GM21526 (cell line): ENCODE results near the gene ENPP3.

Experiments used
- ATAC-seq: cut with Tn5 transposase; IDR thresholded peaks from one replicate; pipeline ENCODE4 v1.9.1; 2021; ENCODE audit warnings: moderate library complexity; ENCODE audit not compliant: unreplicated experiment, low FRiP score

ENPP3 gene

DNA sequence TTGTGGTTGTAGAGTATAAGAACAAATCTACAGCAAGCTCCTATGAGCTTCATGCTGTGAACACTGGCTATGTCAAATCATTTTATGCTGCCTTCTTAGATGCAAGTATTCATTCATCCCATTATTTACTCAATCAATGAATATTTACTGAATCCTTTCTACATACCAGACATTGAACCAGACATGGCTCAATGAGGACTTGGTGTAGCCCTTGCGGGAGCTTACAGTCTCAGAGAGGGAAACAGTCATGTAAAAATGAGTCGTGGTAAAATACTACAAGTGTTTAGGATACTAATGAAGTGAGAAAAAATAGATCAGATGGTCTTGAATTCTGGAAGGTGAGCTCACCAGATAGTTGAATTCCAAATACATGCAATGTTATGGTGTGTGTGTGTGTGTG, 125.9 kb downstream of the ENPP3 start:
- no peak for ATAC-seq

DNA sequence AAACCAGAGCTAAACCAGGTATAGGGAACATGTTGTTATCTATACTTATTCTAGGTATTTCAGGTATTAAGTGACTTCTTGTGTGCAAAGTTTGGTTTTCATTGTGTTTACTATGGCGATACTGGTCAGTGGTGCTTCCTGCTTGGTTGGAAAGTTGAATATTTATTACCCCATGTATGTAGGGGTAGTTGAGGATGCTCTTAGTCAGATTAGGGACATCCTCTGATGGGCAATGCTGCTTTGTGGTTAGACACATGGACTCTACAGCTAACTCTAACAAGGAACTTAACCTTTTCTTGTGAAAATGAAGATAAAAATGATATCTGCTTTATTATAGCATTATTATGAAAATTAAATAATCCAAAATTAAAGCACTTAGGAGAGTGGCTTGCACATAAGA, 126.6 kb downstream of the ENPP3 start:
- no peak for ATAC-seq

DNA sequence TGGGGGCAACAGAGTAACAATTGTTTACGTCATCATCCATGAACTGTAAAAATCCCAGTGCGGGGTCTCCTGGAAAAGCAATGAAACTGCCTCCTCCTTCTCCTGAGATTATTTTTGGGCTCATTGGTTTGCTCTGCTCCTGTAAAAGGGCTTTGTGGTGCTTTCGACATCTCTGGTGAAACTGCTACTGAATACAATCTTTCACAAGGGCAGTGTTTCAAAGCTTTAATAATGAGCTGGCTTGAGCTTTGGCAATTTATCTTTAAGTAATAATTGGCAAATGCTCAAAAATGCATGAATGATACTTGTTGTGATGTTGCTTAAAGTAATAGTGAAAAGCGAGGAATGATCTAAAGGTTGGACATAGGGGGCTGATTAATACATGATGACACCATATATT, 127.2 kb downstream of the ENPP3 start:
- no peak for ATAC-seq

DNA sequence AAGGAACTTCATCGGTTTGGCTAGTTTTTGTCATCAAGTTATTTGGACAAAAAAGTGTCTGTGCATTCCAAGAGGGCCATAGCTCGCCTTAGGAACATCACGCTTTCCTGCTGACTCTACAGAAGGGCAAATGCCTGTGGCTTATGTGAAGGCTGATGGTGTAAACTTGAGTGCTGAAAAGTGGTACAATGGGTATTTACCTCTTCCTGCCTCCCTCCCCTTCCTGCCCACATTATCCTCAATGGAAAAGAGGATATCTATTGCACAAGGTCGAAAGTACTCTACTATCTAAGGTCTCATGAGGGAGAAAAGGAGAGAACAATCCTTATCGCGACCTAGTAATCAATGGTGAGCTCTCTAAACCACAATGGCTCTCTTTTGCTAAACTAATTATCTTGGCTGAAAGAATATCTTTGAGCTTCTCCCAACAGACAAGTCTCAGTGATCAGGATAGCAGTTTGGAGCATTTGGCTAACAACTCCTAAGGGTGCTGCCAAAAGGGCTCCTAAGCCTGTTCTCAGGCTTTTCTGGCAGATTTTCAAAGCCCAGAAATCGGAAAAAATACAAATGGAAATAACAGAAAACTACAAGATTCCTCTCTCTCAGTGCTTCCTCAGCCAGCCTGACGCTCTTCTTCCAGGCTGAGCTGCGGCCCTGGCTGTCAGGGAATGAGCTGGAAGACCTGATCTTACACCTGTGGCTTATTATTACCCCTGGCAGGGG, 128.1 kb downstream of the ENPP3 start:
- ATAC-seq, result no peak

DNA sequence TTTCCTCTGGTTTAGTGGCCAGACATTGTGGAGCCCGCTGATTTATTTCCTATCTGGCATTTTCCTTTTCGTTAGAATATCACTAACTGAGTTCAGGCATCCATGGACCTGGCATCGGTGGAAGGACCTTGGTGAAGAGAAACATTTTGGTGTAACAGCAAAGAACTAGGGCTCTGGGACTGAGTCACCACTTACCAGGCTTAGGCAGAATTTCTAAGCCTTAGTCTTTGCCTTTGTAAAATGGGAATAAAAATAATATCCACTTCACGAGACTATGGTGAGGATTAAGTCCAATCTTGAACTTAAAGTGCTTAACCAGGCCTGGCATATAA, 128.7 kb downstream of the ENPP3 start:
- ATAC-seq, result no peak

GRCh38 chr6:131766631-131767030, 129.5 kb downstream of the ENPP3 start:
- ATAC-seq, result no peak

DNA sequence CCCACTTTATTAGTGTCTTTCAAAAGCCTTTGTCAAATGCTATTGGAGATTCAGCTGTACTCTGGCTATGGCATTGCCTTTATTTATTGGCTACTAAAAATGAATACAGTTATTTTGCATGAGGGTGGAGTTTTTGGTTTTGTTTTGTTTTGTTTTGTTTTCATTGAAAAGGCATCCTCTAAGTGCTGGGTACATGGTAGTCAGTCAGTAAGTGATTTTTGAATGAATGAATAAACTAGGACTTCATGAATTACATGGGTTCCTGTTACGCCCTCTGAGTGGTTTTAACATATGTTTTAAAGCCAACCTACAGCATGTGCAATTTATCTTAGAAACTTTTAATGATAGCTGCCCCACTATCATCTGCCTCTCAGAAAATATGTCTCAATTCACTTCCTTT, 131.9 kb downstream of the ENPP3 start:
- no peak for ATAC-seq

DNA sequence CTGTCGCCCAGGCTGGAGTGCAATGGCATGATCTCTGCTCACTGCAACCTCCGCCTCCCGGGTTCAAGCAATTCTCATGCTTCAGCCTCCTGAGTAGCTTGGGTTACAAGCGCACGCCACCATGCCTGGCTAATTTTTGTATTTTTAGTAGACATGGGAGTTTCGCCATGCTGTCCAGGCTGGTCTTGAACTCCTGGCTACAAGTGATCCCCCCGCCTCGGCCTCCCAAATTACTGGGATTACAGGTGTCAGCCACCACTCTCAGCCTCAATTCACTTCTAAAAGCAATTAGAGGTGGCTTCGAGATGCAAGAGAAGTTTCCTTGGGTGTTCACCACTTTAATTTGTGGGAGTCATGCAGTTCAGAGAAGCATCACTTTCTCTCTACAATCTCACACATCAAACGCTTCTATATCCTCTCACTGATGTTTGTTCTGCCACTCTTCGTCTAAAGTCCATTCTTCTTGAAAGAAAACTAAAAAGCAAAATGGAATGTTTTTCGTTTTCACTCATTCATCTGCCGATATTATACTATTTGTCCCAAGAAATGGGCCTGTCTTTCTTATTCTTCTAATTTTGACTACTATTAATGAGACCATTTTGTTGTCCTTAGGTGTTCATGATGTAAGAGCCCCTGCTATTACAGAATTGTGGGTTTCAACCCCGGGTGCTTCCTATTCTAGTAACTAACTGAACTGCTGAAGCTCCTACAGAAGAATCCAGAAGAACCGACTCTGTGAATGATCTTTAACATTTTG, 132.5 kb downstream of the ENPP3 start:
- no peak for ATAC-seq

GRCh38 chr6:131770776-131771175, 133.7 kb downstream of the ENPP3 start:
- no peak for ATAC-seq

DNA sequence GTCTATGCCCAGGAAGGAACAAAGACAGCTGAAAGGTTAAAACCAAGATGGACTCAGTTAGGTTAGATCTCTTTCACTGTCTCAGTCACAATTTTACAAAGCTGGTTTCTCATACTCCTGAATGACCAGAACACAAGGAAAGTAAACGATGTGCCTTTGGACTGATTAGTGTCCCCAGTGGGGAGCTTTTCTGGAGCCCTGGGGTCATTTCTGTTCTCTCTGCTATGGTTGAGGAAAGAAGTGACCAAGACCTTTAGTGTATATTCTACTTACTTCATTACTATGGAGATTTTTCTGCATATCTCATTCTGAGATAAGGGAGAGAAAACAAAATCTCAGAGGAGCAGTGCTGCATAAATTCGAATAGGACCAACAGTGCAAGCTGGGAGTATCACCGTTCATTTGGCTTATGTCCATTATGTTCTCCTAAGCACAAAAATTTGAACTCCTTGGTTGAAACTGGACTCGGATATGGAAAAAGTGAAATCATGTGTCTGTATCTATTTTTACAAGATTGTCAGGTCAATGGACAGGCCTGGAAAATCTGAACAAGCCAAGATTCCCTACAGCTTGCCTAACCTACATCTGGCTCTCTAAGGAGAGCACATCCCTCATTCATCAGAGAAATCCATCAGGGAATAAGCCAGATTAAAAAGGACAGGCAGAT, 136.3 kb downstream of the ENPP3 start:
- no peak for ATAC-seq

DNA sequence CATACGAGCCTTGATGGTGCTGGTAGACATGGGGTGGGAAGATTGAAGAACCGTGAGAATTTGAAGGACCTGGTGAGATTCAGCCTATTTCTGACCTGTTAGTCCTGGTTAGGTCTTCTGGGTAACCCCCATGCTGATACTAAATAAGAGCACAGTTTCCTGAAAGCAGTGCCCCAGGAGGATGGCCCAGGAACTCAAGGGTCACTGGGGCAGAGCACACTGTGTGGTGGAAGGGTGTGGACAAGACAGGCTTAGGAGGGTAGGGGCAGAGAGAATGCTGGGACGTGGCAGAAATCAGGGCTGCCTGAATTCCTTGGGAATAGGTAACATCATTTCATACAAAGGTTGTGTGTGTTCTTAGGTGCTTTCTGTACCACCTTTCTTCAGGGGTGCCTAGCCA, 138.8 kb downstream of the ENPP3 start:
- ATAC-seq, result no peak

- ATAC-seq, result no peak
These were observed 139.9 kb downstream of the ENPP3 start for GRCh38 chr6:131776985-131777384.

DNA sequence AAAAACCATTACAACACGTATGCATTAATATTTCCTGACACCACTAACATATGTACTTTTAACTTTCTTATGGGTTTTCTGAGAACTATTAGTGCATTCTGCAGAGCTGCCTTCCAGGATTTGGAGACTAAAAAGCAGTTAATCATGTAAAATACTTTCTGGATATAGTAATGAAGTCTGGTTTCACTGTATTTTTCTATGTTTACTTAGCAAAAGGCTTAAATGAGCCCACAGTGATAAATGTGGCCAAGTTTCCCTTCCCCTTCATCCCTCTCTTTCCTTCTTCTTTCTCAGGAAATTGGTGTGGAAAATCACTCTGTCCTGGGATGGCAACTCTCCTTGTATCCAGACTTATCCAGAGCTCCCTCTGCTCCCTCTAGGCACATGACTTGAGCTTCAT, 141.1 kb downstream of the ENPP3 start:
- ATAC-seq, result no peak

DNA sequence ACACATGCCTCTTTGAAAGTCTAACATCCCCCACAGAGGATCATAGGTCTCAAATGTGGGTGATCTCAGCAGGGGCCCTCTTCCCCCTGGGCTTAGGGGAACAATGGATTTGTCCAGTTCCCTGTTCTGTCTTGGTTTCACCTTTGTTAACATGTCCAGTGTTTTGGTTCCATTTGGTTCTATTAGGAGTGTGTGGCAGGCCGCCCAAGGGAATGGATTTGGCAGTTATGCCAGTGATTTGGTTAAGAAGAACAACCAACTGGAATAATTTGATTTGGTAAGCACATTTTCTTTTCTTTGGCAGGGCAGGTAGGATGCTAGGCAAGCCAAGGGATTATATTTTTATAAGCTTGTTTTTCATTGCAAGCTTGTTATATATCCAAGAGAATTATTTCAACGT, 142.2 kb downstream of the ENPP3 start:
- no peak for ATAC-seq

- no peak for ATAC-seq
These were observed 143.5 kb downstream of the ENPP3 start for GRCh38 chr6:131780600-131780999.

DNA sequence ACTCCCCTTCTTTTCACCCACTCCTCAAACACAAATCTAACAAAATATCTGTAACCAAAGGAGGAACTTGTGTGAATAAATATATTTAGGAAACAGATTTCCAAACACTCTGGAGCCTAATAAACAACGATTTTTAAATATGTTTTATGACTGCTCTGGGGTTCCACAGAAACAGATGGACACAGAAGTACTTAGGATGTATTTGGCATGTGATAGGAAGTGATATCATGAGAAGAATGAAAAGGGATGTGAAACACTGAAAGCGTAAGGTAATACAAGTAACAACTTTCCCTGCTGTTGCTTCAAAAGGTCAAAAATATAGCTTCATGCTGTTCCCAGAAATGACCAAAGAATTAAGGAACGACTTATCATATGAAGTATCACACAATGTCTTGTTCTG, 144.6 kb downstream of the ENPP3 start:
- ATAC-seq, result no peak

DNA sequence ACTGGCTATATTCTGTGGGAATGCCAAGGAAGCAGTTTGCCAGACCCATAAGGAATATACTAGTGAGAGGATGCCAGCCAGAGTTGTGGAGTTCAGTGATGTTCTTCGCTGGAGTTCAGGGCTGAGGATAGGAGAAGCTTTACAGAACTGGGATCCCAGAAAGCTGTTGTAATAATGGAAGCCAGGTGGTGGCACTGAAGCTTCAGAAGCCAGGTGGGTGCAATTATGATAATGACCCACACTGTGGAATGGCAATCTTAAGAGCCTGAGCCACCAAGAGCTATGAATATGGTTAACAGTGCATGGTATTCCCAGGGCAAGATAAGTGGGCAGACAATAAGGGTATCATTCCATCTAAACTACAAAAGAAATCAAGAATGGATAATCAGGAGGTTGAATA, 145.7 kb downstream of the ENPP3 start:
- no peak for ATAC-seq

GRCh38 chr6:131784561-131784960, 147.5 kb downstream of the ENPP3 start:
- ATAC-seq, result no peak

DNA sequence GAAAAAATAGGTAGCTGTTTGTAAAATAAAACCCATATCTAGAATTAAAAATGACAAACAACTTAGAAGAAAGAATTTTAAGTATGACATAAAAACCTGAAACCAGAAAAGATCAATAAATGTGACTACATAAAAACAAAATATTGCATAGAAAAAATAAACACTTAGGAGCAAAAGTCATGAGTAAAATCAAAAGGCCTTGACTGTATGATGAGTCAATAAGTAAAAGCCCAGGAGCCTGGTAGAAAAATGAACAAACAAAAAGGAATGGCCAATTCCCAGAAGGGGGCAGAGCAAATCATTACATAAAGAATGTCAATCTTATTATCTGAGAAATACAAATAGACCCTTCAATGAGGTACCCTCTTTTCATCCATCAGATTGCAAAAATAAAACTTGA, 150.0 kb downstream of the ENPP3 start:
- ATAC-seq, result no peak

- no peak for ATAC-seq
These were observed 150.9 kb downstream of the ENPP3 start for GRCh38 chr6:131787766-131788712.

GRCh38 chr6:131789219-131789618, 152.1 kb downstream of the ENPP3 start:
- ATAC-seq, result no peak
